HEK293T (cell line): ENCODE data around the gene RUVBL2.
"Not testable (repeated sequence)": the region's sequence is repeated elsewhere in the genome, so short reads cannot be mapped to it uniquely, and the experiment has no call there.

Experiments
- ARNT ChIP-seq: fragments of 450-650 bp; IDR thresholded peaks from 2 replicates; pipeline ENCODE4 v1.6.1; 2017; ENCODE audit warnings: mild to moderate bottlenecking
- BHLHE40 ChIP-seq: fragments of 450-650 bp; IDR thresholded peaks from 2 replicates; pipeline ENCODE4 v1.6.1; 2016; ENCODE audit warnings: mild to moderate bottlenecking, moderate library complexity, borderline replicate concordance
- ELF4 ChIP-seq: fragments of 450-650 bp; IDR thresholded peaks from 2 replicates; pipeline ENCODE4 v1.6.1; 2017; ENCODE audit warnings: antibody characterized with exemption
- FOXA1 ChIP-seq: fragments of 450-650 bp; IDR thresholded peaks from 2 replicates; pipeline ENCODE4 v1.6.1; 2016; ENCODE audit warnings: mild to moderate bottlenecking
- FOXK2 ChIP-seq: fragments of 450-650 bp; IDR thresholded peaks from 2 replicates; pipeline ENCODE4 v1.6.1; 2016; ENCODE audit warnings: mild to moderate bottlenecking
- FOXM1 ChIP-seq: fragments of 450-650 bp; IDR thresholded peaks from 2 replicates; pipeline ENCODE4 v1.6.1; 2017; ENCODE audit warnings: mild to moderate bottlenecking, borderline replicate concordance
- HDGF ChIP-seq: fragments of 450-650 bp; IDR thresholded peaks from 2 replicates; pipeline ENCODE4 v1.6.1; 2017; ENCODE audit warnings: antibody characterized with exemption, borderline replicate concordance
- NFRKB ChIP-seq: fragments of 450-650 bp; IDR thresholded peaks from 2 replicates; pipeline ENCODE4 v1.6.1; 2016; ENCODE audit warnings: mild to moderate bottlenecking, moderate library complexity
- SP1 ChIP-seq: fragments of 450-650 bp; IDR thresholded peaks from 2 replicates; pipeline ENCODE4 v1.6.1; 2017
- TARDBP ChIP-seq: fragments of 450-650 bp; IDR thresholded peaks from 2 replicates; pipeline ENCODE4 v1.6.1; 2016

GRCh38 chr19:49056902-49057596 is 63.4 kb downstream of the RUVBL2 start:
- TF ChIP-seq TARDBP, SP1, FOXA1, ELF4, HDGF, FOXK2, ARNT, FOXM1, BHLHE40, NFRKB: not testable (repeated sequence)
